ENCODE measurements around the gene OCIAD2.
"Not testable (repeated sequence)": the region's sequence is repeated elsewhere in the genome, so short reads cannot be mapped to it uniquely, and the experiment has no call there.

The OCIAD2 gene

DNA sequence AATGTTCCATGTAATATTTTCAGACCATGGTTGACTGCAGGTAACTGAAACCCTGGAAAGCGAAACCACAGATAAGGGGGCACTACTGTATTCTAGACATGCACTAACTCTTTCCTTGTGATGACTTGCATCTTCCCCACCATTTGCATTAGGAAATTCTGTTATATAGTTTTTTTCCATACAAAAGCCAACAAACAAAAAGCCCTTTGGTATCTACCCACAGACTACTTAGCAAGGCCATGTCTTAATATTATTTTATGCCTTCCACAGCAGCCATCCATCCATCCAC, 52.2 kb downstream of the OCIAD2 start:
- no peak for DNase-seq (ENCODE audit: low spot score)

DNA sequence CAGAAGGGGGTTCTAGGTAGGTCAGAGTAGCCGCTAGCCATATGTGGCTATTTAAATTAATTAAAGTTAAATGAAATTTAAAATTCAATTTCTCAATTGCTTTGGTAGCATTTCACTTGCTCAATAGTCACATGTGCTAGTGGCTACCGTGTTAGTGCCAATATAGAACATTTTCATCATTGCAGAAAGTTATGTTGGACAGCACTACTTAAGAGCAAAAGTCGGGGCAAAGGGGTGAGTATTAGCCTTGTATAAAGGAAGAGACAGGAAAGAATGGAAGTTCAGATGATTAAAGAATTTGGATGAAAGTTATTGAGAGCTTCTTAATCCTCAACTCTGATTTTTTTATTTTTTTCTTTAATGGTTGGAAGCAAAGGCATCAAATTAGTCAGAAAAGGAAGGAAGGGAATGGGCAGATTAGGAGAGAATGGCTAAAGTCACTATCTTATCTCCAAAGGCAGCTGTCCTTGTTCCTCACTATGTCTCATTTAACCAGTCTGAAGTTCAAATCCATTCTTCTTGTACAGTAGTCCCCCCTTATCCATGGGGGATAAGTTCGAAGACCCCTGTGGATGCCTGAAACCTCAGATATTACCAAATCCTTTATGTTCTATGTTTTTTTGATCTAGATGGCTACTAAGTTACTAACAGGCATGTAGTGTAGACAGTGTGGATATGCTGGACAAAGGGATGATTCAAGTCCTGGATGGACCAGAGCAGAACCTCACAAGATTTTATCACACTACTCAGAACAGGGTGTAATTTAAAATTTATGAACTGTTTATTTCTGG, 52.8 kb downstream of the OCIAD2 start:
- DNase-seq (ENCODE audit: low spot score): no peak

DNA sequence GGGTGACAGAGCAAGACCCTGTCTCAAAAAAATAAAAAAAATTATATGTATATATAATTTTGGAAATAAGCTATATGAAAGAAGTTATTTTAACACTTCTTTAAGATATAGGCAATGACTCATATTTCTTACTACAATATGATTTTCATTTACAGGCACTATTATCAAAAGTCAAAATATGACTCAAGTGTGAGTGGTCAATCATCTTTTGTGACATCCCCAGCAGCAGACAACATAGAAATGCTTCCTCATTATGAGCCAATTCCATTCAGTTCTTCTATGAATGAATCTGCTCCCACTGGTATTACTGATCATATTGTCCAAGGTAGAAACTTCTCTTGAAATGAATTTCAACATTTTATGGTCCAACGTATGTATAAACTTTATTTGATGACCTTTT, 54.9 kb downstream of the OCIAD2 start:
- peak; percentile 12 for DNase-seq (ENCODE audit: low spot score)

- not testable (repeated sequence) for DNase-seq (ENCODE audit: low spot score)
Measured at GRCh38 chr4:48848799-48849198, 57.8 kb downstream of the OCIAD2 start.

DNA sequence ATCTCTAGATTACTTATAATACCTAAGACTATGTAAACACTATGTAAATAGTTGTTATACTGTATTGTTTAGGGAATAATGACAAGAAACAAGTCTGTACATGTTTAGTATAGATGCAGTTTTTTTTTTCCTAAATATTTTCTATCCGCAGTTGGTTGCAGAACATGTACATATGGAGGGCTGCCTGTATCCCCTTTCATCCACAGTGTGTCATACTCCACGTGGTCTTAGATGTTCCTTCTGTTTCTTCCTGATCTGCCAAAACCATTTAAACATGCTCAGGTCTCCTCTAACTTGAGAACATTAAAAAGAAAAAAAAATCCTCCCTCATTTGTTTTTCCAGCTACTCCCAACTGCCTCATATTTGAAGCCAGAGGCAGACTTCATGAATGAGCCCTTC, 61.7 kb downstream of the OCIAD2 start:
- no peak for DNase-seq (ENCODE audit: low spot score)

DNA sequence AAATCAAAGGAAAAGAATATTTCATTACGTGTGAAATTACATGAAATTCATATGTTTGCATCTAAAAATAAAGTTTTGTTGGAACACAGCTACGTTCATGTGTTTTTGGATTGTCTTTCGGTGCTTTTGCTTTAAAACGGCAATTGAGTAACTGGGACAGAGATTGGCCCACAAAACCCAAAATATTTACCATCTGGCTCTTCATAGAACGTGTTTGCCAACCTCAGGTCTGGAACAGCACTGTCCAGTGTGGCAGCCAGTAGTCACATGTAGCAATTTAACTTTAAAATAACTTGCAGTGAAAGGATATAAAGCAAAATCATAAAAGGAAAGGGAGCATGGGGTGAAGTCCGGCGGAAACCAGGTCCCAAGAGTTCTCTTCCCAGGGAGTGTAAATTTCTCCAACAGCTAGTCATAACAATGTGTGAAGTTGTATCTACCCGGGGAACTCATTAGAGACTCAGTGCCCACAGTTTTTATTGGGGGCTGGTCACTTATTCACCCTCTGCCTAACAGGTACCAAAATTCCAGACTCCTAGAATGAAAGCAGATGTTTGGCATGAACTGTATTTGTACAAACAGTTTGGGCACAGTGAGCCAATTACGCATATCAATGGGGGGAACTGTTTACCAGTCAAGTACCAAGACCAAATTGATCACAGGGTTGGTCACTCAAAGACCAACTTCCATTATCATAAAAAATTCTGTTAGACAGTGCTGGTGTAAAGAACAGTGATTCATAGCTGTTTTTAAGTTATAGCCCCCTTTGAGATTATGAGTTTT, 65.3 kb downstream of the OCIAD2 start:
- no peak for DNase-seq (ENCODE audit: low spot score)

GRCh38 chr4:48836658-48837057, 69.9 kb downstream of the OCIAD2 start:
- DNase-seq (ENCODE audit: low spot score): no peak
